ENCODE data around the gene PNPLA3. TPM values are rescaled to one million over a fixed set of nuclear protein-coding genes. Genes with fewer than 3 reads are reported as not detected.

PNPLA3 gene
- total RNA-seq, 2 donors from 2014 or later: 48.1 to 52.6 TPM

DNA sequence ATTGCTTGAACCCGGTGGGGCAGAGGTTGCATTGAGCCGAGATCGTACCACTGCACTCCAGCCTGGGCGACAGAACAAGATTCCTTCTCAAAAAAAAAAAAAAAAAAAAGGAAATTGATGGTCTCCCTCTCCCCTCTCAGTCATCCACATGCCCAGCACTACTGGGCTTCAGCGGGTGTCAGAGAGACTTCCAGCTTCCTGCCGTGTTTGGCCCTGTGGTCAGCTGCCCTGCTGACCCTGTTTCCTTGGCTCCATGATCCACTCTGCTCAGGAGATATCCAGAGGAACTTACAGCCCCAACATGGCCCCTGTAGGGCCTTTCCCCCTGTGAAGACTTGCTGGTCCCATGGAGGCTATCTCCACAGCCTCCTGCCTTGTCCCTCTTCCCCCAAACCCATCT, 6.1 kb upstream of the PNPLA3 start:
- DNase-seq: no peak
- H3K4me3 Mint-ChIP-seq: no peak overlapping the region
- no peaks in the 10 kb centered on the region for H3K4me1 Mint-ChIP-seq
- no peaks in the 10 kb centered on the region for H3K36me3 Mint-ChIP-seq (ENCODE audit: low read depth)
- H3K36me3 ChIP-seq (ENCODE audit: control insufficient read depth, insufficient read depth, low read length): no peaks in the 10 kb centered on the region
- H3K27ac ChIP-seq (ENCODE audit: low read depth, low read length): no peak overlapping the region
- no peak overlapping the region for H3K4me3 ChIP-seq (ENCODE audit: low read length)
- H3K4me1 ChIP-seq (ENCODE audit: control insufficient read depth, insufficient read depth, low read length): no peaks in the 10 kb centered on the region
- no peaks in the 10 kb centered on the region for H3K27me3 ChIP-seq (ENCODE audit: control insufficient read depth, insufficient read depth, low read length, poor library complexity, severe bottlenecking)
- H3K9me3 Mint-ChIP-seq: peaks cover 2% of the 10 kb centered on the region
- no peaks in the 10 kb centered on the region for H3K9me3 ChIP-seq (ENCODE audit: control insufficient read depth, low read length)
- TF ChIP-seq, protein P1, sequence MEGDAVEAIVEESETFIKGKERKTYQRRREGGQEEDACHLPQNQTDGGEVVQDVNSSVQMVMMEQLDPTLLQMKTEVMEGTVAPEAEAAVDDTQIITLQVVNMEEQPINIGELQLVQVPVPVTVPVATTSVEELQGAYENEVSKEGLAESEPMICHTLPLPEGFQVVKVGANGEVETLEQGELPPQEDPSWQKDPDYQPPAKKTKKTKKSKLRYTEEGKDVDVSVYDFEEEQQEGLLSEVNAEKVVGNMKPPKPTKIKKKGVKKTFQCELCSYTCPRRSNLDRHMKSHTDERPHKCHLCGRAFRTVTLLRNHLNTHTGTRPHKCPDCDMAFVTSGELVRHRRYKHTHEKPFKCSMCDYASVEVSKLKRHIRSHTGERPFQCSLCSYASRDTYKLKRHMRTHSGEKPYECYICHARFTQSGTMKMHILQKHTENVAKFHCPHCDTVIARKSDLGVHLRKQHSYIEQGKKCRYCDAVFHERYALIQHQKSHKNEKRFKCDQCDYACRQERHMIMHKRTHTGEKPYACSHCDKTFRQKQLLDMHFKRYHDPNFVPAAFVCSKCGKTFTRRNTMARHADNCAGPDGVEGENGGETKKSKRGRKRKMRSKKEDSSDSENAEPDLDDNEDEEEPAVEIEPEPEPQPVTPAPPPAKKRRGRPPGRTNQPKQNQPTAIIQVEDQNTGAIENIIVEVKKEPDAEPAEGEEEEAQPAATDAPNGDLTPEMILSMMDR (conservative IDR thresholded peaks at IDR 0.05): no peak
- peaks cover 20% of the 10 kb centered on the region for H3K27me3 Mint-ChIP-seq (ENCODE audit: insufficient read depth)
- peak overlapping the region; percentile 30 for H3K27ac Mint-ChIP-seq
- H3K9ac ChIP-seq (ENCODE audit: extremely low read depth, low read length, poor library complexity, severe bottlenecking): no peak overlapping the region
- WGBS, 2 experiments (ENCODE audit: insufficient coverage in 1 of 2, insufficient read length in 1 of 2): 93 to 100% methylated on average over 5 to 6 of the region's 6 CpGs

DNA sequence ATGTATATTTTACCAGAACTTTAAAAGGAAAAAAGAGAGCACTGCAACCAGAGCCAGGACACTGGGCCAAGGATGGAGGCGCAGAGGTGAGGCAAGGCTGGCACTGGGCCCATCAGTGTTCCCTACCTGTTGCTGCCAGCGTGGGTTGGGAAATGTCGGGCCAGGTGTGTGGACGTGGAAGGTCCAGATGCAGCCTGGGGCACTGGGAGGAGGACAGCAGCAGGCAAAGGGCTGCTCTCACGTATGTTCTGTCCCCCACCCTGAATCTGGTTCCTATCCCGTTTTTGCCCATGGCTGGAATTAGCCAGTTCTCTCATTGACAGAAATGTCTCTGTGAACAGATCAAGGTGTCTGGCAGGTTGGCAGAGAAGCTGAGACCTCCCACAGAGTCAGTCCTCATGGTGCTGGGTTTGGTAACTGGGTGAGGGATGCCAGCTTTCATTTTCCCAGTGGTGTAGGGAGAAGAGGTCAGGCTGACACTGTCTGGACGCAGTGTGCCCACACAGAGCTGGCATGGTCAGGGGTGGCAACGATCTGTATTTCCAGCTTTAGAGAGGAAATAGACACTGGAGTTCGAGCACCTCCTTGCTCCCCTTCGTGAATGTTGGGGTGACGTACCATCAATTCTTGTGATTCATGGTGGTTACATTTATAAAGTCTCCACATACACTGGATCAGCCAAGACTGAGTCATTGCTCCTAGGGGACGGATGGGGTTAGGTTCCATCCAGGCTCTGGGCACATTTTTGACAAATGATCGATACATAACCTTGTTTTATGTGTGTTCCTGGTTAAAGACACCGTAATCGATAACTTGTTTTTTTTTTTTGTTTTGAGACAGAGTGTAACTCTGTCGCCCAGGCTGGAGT, 4.3 kb upstream of the PNPLA3 start:
- TF ChIP-seq, protein P1 (conservative IDR thresholded peaks at IDR 0.05): no peak
- no peaks in the 10 kb centered on the region for H3K36me3 Mint-ChIP-seq (ENCODE audit: low read depth)
- H3K27me3 Mint-ChIP-seq (ENCODE audit: insufficient read depth): peaks cover 13% of the 10 kb centered on the region
- Histone ChIP-seq H3K4me3 (ENCODE audit: low read length) (no peak overlapping the region), H3K27me3 (ENCODE audit: control insufficient read depth, insufficient read depth, low read length, poor library complexity, severe bottlenecking) (no peaks in the 10 kb centered on the region), H3K4me1 (ENCODE audit: control insufficient read depth, insufficient read depth, low read length) (no peaks in the 10 kb centered on the region), H3K36me3 (ENCODE audit: control insufficient read depth, insufficient read depth, low read length) (no peaks in the 10 kb centered on the region), H3K27ac (ENCODE audit: low read depth, low read length) (no peak overlapping the region), H3K9me3 (ENCODE audit: control insufficient read depth, low read length) (no peaks in the 10 kb centered on the region), H3K9ac (ENCODE audit: extremely low read depth, low read length, poor library complexity, severe bottlenecking) (no peak overlapping the region)
- 94 to 98% methylated on average over 9 to 16 of the region's 16 CpGs for WGBS, 2 experiments (ENCODE audit: insufficient coverage in 1 of 2, insufficient read length in 1 of 2)
- peaks cover 4% of the 10 kb centered on the region for H3K4me1 Mint-ChIP-seq
- no peak for DNase-seq
- no peaks in the 10 kb centered on the region for H3K9me3 Mint-ChIP-seq
- no peak overlapping the region for H3K4me3 Mint-ChIP-seq
- no peak overlapping the region for H3K27ac Mint-ChIP-seq

DNA sequence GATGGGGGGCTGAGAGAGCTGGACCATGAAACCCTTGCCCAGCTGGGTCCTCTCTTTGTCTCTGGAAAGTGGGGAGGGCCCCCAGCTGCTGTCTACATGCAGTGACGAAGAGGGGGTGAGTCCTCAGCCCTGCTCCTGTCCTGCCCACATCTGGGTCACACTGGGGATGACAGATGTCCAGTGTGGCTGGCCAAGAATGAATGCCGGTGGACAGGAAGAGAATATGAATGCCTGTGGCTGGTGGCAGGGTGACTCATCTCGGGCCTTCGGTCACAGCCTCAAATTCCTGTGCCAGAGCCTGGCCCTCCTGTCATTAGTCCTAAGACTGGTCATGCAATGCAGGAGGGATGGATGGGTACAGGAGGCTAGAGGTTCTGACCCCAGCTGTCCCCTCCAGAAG, 2.2 kb upstream of the PNPLA3 start:
- no peak overlapping the region for H3K4me3 ChIP-seq (ENCODE audit: low read length)
- H3K36me3 ChIP-seq (ENCODE audit: control insufficient read depth, insufficient read depth, low read length): peaks cover 1% of the 10 kb centered on the region
- H3K27me3 ChIP-seq (ENCODE audit: control insufficient read depth, insufficient read depth, low read length, poor library complexity, severe bottlenecking): no peaks in the 10 kb centered on the region
- WGBS, 2 experiments (ENCODE audit: insufficient coverage in 1 of 2, insufficient read length in 1 of 2): 71 to 96% methylated on average over 2 to 4 of the region's 4 CpGs
- peaks cover 13% of the 10 kb centered on the region for H3K27me3 Mint-ChIP-seq (ENCODE audit: insufficient read depth)
- H3K27ac ChIP-seq (ENCODE audit: low read depth, low read length): no peak overlapping the region
- DNase-seq: no peak
- peaks cover 18% of the 10 kb centered on the region for H3K4me1 Mint-ChIP-seq
- peaks cover 6% of the 10 kb centered on the region for H3K4me1 ChIP-seq (ENCODE audit: control insufficient read depth, insufficient read depth, low read length)
- TF ChIP-seq, protein P1 (conservative IDR thresholded peaks at IDR 0.05): no peak
- no peak overlapping the region for H3K9ac ChIP-seq (ENCODE audit: extremely low read depth, low read length, poor library complexity, severe bottlenecking)
- H3K9me3 Mint-ChIP-seq: no peaks in the 10 kb centered on the region
- peaks cover 2% of the 10 kb centered on the region for H3K36me3 Mint-ChIP-seq (ENCODE audit: low read depth)
- no peak overlapping the region for H3K4me3 Mint-ChIP-seq
- no peaks in the 10 kb centered on the region for H3K9me3 ChIP-seq (ENCODE audit: control insufficient read depth, low read length)
- no peak overlapping the region for H3K27ac Mint-ChIP-seq
